Measurements from ENCODE around the gene GADD45GIP1. TPM values are rescaled to one million over a fixed set of nuclear protein-coding genes. Genes with fewer than 3 reads are reported as not detected.

GADD45GIP1 gene
- polyA plus RNA-seq, 2 of the 4 experiments (the other 2 are of a cell fraction): 26.4 to 31.1 TPM

- no peak for DNase-seq (ENCODE audit: low read depth in 1 of 2, low spot score in 1 of 2)
- no peak for ATAC-seq
- H3K9me3 ChIP-seq: no peaks in the 10 kb centered on the region
- FAIRE-seq: no peak
- WGBS (ENCODE audit: missing lambda C conversion rate): 95% methylated on average over 4 of the region's 4 CpGs
- POLR2A ChIA-PET: no interaction called here
- H3K4me1 ChIP-seq: no peaks in the 10 kb centered on the region
- H3K4me2 ChIP-seq: no peak overlapping the region
- H3K4me3 ChIP-seq: no peak overlapping the region
- CTCF ChIA-PET: interaction anchor here (2.8 kb wide), 1 partner anchor 8 kb away, joined by 12 read pairs; no protein-coding TSS in a partner anchor
- no peak overlapping the region for H3K27ac ChIP-seq
- no peak for TF ChIP-seq JUNB (IDR thresholded peaks at IDR 0.05)
- no peak for TF ChIP-seq CBX8 (IDR thresholded peaks at IDR 0.05)
- TF ChIP-seq MAFK (IDR thresholded peaks at IDR 0.05; ENCODE audit: partially characterized antibody): peak; percentile 63
Observed at GRCh38 chr19:12922959-12923358, 34.1 kb downstream of the GADD45GIP1 start.

GRCh38 chr19:12921047-12921446 is 36.0 kb downstream of the GADD45GIP1 start:
- H3K27ac ChIP-seq: no peak overlapping the region
- TF ChIP-seq RAD21 (conservative IDR thresholded peaks at IDR 0.05 in 1 of 2, IDR thresholded peaks at IDR 0.05 in 1 of 2) (no peak), FOSL2 (IDR thresholded peaks at IDR 0.05) (no peak), FOSL2 (CRISPR knock-in tag; IDR thresholded peaks at IDR 0.05) (no peak), TP53 (CRISPR knock-in tag; IDR thresholded peaks at IDR 0.05) (no peak), ZC3H11A (IDR thresholded peaks at IDR 0.05) (no peak), POLR2AphosphoS2 (conservative IDR thresholded peaks at IDR 0.05; ENCODE audit: low read length) (no peak), BCL3 (IDR thresholded peaks at IDR 0.05) (no peak), MAZ (IDR thresholded peaks at IDR 0.05; ENCODE audit: borderline replicate concordance, low read depth, low read length) (no peak), PBX3 (IDR thresholded peaks at IDR 0.05) (no peak), CTCF (IDR thresholded peaks at IDR 0.05) (no peak), NFE2L2 (conservative IDR thresholded peaks at IDR 0.05; ENCODE audit: low read length) (no peak), RCOR1 (IDR thresholded peaks at IDR 0.05; ENCODE audit: low read depth, low read length) (no peak), ZSCAN20 (CRISPR knock-in tag; IDR thresholded peaks at IDR 0.05) (no peak), CHD4 (IDR thresholded peaks at IDR 0.05; ENCODE audit: borderline replicate concordance) (no peak), USF2 (IDR thresholded peaks at IDR 0.05) (no peak), RARB (CRISPR knock-in tag; IDR thresholded peaks at IDR 0.05) (no peak), JUNB (IDR thresholded peaks at IDR 0.05) (no peak), MYC (IDR thresholded peaks at IDR 0.05; ENCODE audit: borderline replicate concordance, low read length) (no peak), MAX (IDR thresholded peaks at IDR 0.05) (no peak), SREBF2 (IDR thresholded peaks at IDR 0.05) (no peak)
- FAIRE-seq (no peak), ATAC-seq (no peak), DNase-seq (ENCODE audit: low read depth in 1 of 2, low spot score in 1 of 2) (no peak)
- no peak overlapping the region for H3K4me2 ChIP-seq
- no peaks in the 10 kb centered on the region for H3K9me3 ChIP-seq
- POLR2A ChIA-PET: no interaction called here
- 61% methylated on average over 3 of the region's 3 CpGs for WGBS (ENCODE audit: missing lambda C conversion rate)
- no peaks in the 10 kb centered on the region for H3K4me1 ChIP-seq
- CTCF ChIA-PET: interaction anchor here (0.6 to 2.8 kb wide), 2 partner anchors 10 to 18 kb away, joined by 3 to 12 read pairs; no protein-coding TSS in a partner anchor
- H3K4me3 ChIP-seq: no peak overlapping the region
